ENCODE results near the gene SERPINB7. TPM values are rescaled to one million over a fixed set of nuclear protein-coding genes. Genes with fewer than 3 reads are reported as not detected.
"Not testable (repeated sequence)": the region's sequence is repeated elsewhere in the genome, so short reads cannot be mapped to it uniquely, and the experiment has no call there.

The SERPINB7 gene
- total RNA-seq, 1 donor from 2014 or later, result not detected

DNA sequence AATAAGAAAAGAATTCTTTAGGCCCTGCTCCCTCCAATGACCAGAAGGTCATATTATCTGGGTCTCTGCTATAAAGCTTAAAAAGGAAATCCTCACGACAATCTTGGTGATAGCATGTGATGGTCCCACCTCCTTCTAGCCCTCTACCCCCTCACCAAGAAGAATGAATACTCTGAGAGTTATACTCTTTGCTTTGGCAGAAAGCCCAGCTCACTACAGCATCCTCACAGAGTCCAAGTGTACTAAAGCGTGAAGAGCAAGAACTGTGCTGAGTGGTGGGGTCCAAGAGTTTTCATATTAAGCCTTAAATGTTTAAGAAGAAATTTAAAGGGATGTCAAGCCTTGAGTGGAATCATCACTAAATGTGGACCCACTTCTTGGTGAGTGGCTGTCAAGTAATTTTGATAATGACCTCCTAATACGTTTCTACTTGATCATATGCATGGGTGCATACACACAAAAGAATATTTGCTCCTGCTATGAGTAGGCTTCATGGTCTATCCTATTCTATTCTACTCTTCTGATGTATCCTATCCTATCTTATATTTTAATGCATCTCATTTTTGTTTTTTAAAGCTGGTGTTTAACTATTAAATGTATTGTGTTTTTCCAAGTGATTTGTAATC lies 16.5 kb upstream of the SERPINB7 start:
- no peak overlapping the region for H3K27ac ChIP-seq
- peaks cover 0 to 10% of the 10 kb centered on the region in 2 donors for H3K9me3 ChIP-seq
- TF ChIP-seq, protein P1, sequence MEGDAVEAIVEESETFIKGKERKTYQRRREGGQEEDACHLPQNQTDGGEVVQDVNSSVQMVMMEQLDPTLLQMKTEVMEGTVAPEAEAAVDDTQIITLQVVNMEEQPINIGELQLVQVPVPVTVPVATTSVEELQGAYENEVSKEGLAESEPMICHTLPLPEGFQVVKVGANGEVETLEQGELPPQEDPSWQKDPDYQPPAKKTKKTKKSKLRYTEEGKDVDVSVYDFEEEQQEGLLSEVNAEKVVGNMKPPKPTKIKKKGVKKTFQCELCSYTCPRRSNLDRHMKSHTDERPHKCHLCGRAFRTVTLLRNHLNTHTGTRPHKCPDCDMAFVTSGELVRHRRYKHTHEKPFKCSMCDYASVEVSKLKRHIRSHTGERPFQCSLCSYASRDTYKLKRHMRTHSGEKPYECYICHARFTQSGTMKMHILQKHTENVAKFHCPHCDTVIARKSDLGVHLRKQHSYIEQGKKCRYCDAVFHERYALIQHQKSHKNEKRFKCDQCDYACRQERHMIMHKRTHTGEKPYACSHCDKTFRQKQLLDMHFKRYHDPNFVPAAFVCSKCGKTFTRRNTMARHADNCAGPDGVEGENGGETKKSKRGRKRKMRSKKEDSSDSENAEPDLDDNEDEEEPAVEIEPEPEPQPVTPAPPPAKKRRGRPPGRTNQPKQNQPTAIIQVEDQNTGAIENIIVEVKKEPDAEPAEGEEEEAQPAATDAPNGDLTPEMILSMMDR (IDR thresholded peaks at IDR 0.05), result no peak
- intact Hi-C loops (cut with DNase I), result no loop called here
- H3K4me1 ChIP-seq, result no peaks in the 10 kb centered on the region
- no peak overlapping the region for H3K4me3 ChIP-seq
- no peaks in the 10 kb centered on the region for H3K27me3 ChIP-seq
- DNase-seq (ENCODE audit: low spot score in 2 of 2), result no peak
- H3K36me3 ChIP-seq, result no peaks in the 10 kb centered on the region

DNA sequence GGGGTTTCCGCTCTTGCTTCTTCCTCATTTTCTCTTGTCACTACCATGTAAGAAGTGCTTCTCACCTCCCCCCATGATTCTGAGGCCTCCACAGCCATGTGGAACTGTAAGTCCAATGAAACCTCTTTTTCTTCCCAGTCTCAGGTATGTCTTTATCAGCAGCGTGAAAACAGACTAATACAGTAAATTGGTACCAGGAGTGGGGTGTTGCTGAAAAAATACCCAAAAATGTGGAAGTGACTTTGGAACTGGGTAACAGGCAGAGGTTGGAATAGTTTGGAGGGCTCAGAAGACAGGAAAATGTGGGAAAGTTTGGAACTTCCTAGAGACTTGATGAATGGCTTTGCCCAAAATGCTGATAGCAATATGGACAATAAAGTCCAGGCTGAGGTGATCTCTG lies 15.4 kb upstream of the SERPINB7 start:
- H3K4me1 ChIP-seq; H3K27ac ChIP-seq; H3K36me3 ChIP-seq; H3K4me3 ChIP-seq; DNase-seq (ENCODE audit: low spot score in 2 of 2); H3K27me3 ChIP-seq; intact Hi-C loops (cut with DNase I): not testable (repeated sequence)
- H3K9me3 ChIP-seq, result peaks cover 0 to 10% of the 10 kb centered on the region in 2 donors

DNA sequence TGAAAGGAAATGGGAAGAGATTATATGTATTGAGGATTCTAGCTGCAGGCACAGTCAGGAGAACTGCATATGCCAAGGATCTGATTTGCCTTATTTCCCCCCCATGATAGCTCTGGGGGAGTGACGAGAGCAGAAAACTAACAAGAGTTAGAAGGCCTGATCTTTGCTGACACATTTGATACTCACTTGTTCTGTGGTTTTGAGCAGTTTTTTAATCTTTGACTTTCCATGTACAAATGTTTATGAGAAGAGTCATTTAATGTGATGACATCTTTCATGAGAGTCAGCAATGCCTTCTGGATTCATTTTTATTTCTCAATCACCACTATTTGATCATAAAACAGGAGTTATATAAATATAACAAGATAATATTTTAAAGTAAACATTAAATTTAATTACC lies 12.7 kb upstream of the SERPINB7 start:
- TF ChIP-seq, protein P1 (IDR thresholded peaks at IDR 0.05), result no peak
- Histone ChIP-seq H3K36me3 (no peaks in the 10 kb centered on the region), H3K4me1 (no peaks in the 10 kb centered on the region), H3K27ac (no peak overlapping the region), H3K27me3 (no peaks in the 10 kb centered on the region), H3K4me3 (no peak overlapping the region), H3K9me3 (peaks cover 0 to 10% of the 10 kb centered on the region in 2 donors)
- intact Hi-C loops (cut with DNase I), result no loop called here
- no peak for DNase-seq (ENCODE audit: low spot score in 2 of 2)

DNA sequence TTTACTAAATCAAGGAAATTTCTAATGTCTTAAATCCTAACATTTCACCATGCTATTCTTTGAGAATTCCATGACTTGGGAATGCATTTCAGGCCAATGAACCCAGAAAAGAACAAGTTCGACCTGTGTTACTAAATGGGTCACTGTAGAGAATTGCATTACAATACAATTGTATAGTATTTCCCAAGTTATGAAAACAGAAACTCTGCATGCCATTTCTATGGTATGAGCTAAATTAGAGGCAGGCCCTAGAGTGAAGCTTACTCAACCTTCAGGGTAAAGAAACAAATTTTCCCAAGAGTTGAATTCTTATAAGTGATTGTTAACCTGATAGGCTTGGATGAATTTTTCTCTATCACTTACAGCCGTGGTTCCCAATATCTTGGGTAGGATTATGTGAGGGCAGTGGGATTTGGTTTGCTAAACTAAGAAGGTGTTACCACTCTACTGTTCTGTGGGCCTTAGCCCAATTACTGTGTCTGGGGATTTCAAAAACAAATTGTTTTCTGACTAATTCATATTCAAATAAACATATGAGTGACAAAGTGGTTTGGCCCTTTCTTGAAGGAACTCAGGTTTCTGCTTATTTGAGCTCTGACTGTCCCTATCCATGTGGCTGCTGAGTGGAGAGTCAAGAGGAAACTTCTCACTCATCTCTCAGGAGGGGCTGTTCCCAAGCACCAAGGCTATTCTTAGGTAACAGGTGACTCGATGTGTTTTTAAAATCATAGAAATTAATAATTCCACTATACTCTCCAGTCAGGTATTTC lies 11.2 kb upstream of the SERPINB7 start:
- no peak for DNase-seq (ENCODE audit: low spot score in 2 of 2)
- Histone ChIP-seq H3K9me3 (peaks cover 0 to 10% of the 10 kb centered on the region in 2 donors), H3K4me1 (no peaks in the 10 kb centered on the region), H3K27ac (no peak overlapping the region), H3K4me3 (no peak overlapping the region), H3K36me3 (no peaks in the 10 kb centered on the region), H3K27me3 (no peaks in the 10 kb centered on the region)
- TF ChIP-seq, protein P1 (IDR thresholded peaks at IDR 0.05), result no peak
- intact Hi-C loops (cut with DNase I), result no loop called here

DNA sequence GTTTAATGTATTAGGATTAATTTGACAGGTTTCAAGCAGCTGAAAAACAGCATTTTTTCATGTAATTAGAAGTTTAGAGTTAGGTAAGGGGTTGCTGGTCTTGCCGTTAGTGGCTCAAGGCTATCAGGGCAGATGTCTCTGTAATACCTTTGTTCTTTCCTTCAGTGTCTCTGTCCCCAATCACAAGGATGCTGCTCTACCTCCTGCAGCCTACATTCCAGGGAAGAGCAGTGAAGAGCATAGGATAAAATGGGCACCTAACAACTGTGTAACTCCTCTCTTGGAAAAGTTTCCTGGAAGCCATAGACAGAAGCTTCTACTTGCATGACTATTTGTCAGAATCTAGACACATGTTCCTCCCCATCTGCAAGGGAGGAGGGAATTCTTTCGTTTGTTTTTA lies 9.4 kb upstream of the SERPINB7 start:
- H3K27me3 ChIP-seq, result no peaks in the 10 kb centered on the region
- H3K4me1 ChIP-seq, result no peaks in the 10 kb centered on the region
- H3K4me3 ChIP-seq, result no peak overlapping the region
- no peak overlapping the region for H3K27ac ChIP-seq
- H3K36me3 ChIP-seq, result no peaks in the 10 kb centered on the region
- intact Hi-C loops (cut with DNase I), result no loop called here
- DNase-seq (ENCODE audit: low spot score in 2 of 2), result no peak
- H3K9me3 ChIP-seq, result no peaks in the 10 kb centered on the region
- TF ChIP-seq, protein P1 (IDR thresholded peaks at IDR 0.05), result no peak

DNA sequence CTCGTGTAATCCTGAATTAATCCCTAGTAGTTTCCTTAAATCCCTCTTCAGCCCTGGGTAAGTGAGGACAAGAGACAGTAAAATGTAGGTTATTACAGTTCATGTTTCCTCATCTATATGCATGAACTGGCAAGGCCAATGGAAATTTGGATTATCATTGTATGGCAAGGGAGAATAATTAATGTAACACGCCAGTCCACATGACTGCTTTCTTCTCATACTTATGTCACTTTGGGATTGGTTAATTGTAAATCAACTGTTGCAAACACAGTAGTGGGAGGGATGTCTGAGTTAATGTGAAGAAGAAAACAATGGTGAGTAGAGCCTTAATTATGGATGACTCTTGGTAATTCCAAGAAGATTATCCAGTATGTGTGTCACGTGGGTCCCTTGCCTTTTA lies 1.7 kb upstream of the SERPINB7 start:
- TF ChIP-seq, protein P1 (IDR thresholded peaks at IDR 0.05), result no peak
- no peak overlapping the region for H3K27ac ChIP-seq
- DNase-seq (ENCODE audit: low spot score in 2 of 2), result no peak
- no peaks in the 10 kb centered on the region for H3K27me3 ChIP-seq
- H3K36me3 ChIP-seq, result no peaks in the 10 kb centered on the region
- no peak overlapping the region for H3K4me3 ChIP-seq
- intact Hi-C loops (cut with DNase I), result no loop called here
- H3K4me1 ChIP-seq, result no peaks in the 10 kb centered on the region
- no peaks in the 10 kb centered on the region for H3K9me3 ChIP-seq

Measured in ascending aorta (tissue), 2 donors.